Colonic mucosa (tissue), 4 donors: Measurements from ENCODE around the gene CDC42BPB. TPM values are rescaled to one million over a fixed set of nuclear protein-coding genes. Genes with fewer than 3 reads are reported as not detected.
"Not testable (repeated sequence)": the region's sequence is repeated elsewhere in the genome, so short reads cannot be mapped to it uniquely, and the experiment has no call there.

Experiments used
- DNase-seq: peaks from one replicate; pipeline ENCODE4 v3.0.0-alpha.2; 2020
- H3K27ac ChIP-seq: fragments of 200-600 bp; one replicate; pipeline ENCODE4 v1.8.0; 2021
- H3K27me3 ChIP-seq: fragments of 200-600 bp; one replicate; pipeline ENCODE4 v1.8.0; 2021
- H3K36me3 ChIP-seq: fragments of 200-600 bp; one replicate; pipeline ENCODE4 v1.8.0; 2021
- H3K4me1 ChIP-seq: fragments of 200-600 bp; one replicate; pipeline ENCODE4 v1.8.0; 2021; ENCODE audit warnings: mild to moderate bottlenecking
- H3K4me3 ChIP-seq: fragments of 200-600 bp; one replicate; pipeline ENCODE4 v1.8.0; 2021
- H3K9ac ChIP-seq, 2 donors: one replicate each; pipeline ENCODE4 v1.7.0; 2013; ENCODE audit warnings: control low read depth in 2 of 2, low read depth in 2 of 2, low read length in 2 of 2
- H3K9me3 ChIP-seq: fragments of 200-600 bp; one replicate; pipeline ENCODE4 v1.8.0; 2021
- intact Hi-C: fragments of 100-400 bp; cut with DNase I; formaldehyde crosslinking; loops from one replicate; pipeline ENCODE4 v1.14.1; 2022
- total RNA-seq, 2 donors: library from RNA; stranded (reverse); fragmentation: NEBNext Ultra II Directional in 1 of 2; extraction: Animal tissue kit (Norgen Biotek cat#: 25700) in 1 of 2; gene quantifications; one replicate each; pipeline ENCODE4 v1.2.1, GENCODE V29; 2021
- TF ChIP-seq, protein P1 (sequence below): fragments of 200-600 bp; IDR thresholded peaks from one replicate; pipeline ENCODE4 v1.8.0; 2022; ENCODE audit warnings: antibody characterized with exemption, mild to moderate bottlenecking
- donor health status: healthy.
- donor health status: DM: no; HTN: no; CAD: no.
- donor health status: DM: no; HTN: no; CAD: no.

CDC42BPB gene
- total RNA-seq, 2 donors from 2014 or later: 67.9 to 83.8 TPM

DNA sequence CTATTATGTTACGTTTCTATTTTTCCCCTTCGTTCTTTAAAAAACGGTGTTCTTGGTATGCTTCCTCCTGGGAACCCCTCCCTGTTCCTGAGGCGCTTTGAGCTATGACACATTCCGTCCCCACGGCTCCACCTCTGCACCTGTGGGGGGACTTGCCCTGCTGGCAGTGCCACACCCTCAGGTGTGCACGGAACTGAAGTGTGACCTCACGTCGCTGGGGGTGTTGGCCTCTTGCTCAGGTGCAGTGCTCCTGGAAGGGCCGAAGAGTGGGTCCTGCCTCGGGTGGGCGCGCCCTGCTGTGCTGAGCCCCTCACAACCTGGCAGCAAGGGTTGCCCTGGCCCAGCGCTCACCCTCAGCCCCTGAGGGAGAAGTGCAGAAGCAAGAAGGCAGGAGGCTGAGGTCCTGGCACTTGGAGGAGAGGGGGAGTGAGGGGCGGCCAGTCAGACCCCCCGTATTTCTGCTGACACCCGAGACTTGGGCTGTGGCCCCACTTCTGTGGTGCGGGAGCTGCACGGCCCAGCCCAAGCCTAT lies 129.9 kb downstream of the CDC42BPB start:
- Histone ChIP-seq H3K4me1 (peaks cover 14% of the 10 kb centered on the region), H3K27ac (peak overlapping the region; percentile 95), H3K36me3 (no peaks in the 10 kb centered on the region), H3K27me3 (peaks cover 19% of the 10 kb centered on the region), H3K9me3 (no peaks in the 10 kb centered on the region), H3K9ac (peak overlapping the region; percentile 89 to 91), H3K4me3 (peak overlapping the region; percentile 60)
- TF ChIP-seq, protein P1, sequence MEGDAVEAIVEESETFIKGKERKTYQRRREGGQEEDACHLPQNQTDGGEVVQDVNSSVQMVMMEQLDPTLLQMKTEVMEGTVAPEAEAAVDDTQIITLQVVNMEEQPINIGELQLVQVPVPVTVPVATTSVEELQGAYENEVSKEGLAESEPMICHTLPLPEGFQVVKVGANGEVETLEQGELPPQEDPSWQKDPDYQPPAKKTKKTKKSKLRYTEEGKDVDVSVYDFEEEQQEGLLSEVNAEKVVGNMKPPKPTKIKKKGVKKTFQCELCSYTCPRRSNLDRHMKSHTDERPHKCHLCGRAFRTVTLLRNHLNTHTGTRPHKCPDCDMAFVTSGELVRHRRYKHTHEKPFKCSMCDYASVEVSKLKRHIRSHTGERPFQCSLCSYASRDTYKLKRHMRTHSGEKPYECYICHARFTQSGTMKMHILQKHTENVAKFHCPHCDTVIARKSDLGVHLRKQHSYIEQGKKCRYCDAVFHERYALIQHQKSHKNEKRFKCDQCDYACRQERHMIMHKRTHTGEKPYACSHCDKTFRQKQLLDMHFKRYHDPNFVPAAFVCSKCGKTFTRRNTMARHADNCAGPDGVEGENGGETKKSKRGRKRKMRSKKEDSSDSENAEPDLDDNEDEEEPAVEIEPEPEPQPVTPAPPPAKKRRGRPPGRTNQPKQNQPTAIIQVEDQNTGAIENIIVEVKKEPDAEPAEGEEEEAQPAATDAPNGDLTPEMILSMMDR: no peak
- peak; percentile 93 for DNase-seq
- intact Hi-C loops: no loop called here

DNA sequence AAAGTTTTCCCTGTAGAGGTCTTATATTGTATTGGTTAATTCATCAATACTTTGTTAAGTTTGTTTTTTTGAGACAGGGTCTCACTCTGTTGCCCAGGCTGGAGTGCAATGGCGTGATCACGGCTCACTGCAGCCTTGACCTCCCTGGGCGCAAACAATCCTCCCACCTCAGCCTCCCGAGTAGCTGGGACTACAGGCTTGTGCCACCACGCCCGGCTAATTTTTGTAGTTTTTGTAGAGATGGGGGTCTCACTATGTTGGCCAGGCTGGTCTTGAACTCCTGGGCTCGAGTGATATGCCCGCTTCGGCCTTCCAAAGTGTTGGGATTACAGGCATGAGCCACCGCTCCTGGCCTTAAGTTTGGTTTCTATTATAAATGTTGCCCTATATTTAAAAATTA lies 130.5 kb downstream of the CDC42BPB start:
- H3K9ac ChIP-seq, H3K9me3 ChIP-seq, DNase-seq, intact Hi-C loops, H3K4me3 ChIP-seq, H3K36me3 ChIP-seq: not testable (repeated sequence)
- peaks cover 14% of the 10 kb centered on the region for H3K4me1 ChIP-seq
- H3K27ac ChIP-seq: peak overlapping the region; percentile 95
- peaks cover 19% of the 10 kb centered on the region for H3K27me3 ChIP-seq

DNA sequence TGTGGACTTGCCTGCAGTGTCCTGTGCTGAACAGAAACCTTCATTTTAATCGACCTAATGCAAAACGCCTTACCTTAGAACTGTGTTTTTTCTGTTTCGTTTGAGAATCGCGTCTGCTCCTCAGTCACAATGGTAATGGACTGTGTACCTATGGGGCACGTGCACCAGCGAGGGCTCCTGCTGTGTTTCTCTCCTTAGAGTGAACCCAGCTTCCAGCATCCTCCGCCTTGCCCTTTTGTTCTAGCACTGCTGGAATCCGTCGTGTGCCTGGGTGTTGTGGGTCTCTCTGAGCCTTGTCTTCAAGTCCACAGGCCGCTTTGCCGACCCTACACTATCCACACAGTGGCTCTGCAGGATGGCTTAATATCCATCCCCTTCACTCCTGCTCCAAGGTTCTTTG lies 131.2 kb downstream of the CDC42BPB start:
- no peak overlapping the region for H3K27ac ChIP-seq
- no peaks in the 10 kb centered on the region for H3K9me3 ChIP-seq
- TF ChIP-seq, protein P1: no peak
- DNase-seq: no peak
- no peak overlapping the region for H3K9ac ChIP-seq
- H3K36me3 ChIP-seq: no peaks in the 10 kb centered on the region
- H3K4me3 ChIP-seq: no peak overlapping the region
- H3K4me1 ChIP-seq: peaks cover 14% of the 10 kb centered on the region
- peaks cover 19% of the 10 kb centered on the region for H3K27me3 ChIP-seq
- intact Hi-C loops: no loop called here

DNA sequence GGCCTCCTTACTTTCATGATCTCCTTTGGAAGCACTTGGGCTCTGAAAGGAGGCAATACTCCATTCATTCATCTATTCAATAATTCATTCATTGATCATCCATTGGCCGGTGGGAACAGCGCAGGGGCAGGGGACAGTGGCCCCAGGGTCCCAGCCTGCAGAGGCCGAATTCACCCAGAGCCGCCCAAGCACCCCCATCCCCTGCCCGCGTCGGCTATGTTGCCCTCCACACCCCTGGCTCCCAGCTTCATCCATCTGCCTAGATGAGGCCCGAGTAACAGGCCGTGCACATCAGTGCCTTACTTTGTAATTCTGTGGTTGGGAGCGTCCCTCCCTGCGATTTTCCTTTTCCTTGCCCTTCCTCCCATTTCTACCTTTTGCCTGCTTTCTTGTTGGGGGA lies 131.7 kb downstream of the CDC42BPB start:
- intact Hi-C loops: no loop called here
- peaks cover 12% of the 10 kb centered on the region for H3K4me1 ChIP-seq
- H3K9me3 ChIP-seq: no peaks in the 10 kb centered on the region
- H3K9ac ChIP-seq: no peak overlapping the region
- TF ChIP-seq, protein P1: no peak
- no peak overlapping the region for H3K27ac ChIP-seq
- DNase-seq: no peak
- no peak overlapping the region for H3K4me3 ChIP-seq
- no peaks in the 10 kb centered on the region for H3K36me3 ChIP-seq
- H3K27me3 ChIP-seq: peaks cover 19% of the 10 kb centered on the region

DNA sequence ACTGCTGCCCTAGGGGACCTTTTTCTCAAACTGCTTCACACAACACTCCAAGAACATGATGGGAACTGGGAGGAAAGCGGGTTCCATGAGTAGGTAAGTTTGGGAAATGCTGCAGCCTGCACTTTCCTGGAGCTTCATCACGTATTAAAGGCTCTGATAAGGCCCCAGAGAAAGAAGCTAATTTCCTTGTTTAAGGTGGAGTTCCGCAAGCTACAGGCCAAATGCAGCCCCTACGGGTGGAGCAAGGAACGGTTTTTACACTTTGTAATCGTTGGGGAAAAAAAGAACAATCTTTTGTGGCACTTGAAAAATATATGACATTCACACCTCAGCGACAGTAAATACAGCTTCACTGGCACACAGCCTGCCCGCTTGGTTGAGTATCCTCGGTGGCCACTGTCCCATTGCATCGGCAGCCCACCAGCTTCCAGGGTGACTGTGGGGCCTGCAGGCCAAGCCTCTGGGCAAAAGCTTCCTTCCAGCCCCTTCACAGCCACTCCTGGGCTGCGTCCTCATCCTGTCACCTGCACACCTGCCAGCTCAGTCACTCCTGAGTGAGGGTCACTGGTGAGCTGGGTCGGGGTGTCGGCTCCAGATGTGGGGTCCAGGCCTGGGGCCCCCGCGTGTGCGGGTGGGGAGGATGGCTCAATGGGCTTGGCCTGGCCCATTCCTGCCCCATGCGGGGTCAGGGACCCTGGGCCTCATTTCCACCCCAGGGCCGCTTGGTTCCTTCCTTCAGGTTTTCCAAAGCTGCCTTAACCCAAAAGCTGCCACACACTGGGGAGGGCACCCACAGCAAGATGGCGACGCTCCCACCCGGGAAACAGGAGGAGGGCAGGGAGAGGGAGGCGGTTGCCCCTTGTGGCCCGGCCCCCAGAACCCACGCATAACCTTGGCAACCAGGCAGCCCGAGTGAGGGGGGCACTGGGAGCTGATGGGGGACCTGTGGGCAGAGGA lies 132.4 kb downstream of the CDC42BPB start:
- H3K36me3 ChIP-seq: no peaks in the 10 kb centered on the region
- peak overlapping the region in 1 of 2 donors; percentile 89 for H3K9ac ChIP-seq
- H3K4me1 ChIP-seq: peaks cover 8% of the 10 kb centered on the region
- H3K27me3 ChIP-seq: peaks cover 13% of the 10 kb centered on the region
- TF ChIP-seq, protein P1: no peak
- no peak for DNase-seq
- H3K27ac ChIP-seq: no peak overlapping the region
- H3K4me3 ChIP-seq: no peak overlapping the region
- intact Hi-C loops: no loop called here
- H3K9me3 ChIP-seq: no peaks in the 10 kb centered on the region
